Tibial nerve (tissue), 3 donors: ENCODE data around the gene KRT79.

Experiments
- POLR2A ChIP-seq, 2 donors: fragments of 450-650 bp; IDR thresholded peaks; one replicate each; pipeline ENCODE4 v1.6.1; 2017; ENCODE audit warnings: antibody characterized with exemption in 2 of 2, mild to moderate bottlenecking in 2 of 2, moderate library complexity in 2 of 2
- TF ChIP-seq, protein P1 (sequence below), 5 experiments: fragments of 200-600 bp in 3 of 5; fragments of 450-650 bp in 2 of 5; sonication (generic) in 3 of 5; IDR thresholded peaks; one replicate each; pipeline ENCODE4 v1.5.1; 2016 to 2019; ENCODE audit warnings: antibody characterized with exemption in 5 of 5, mild to moderate bottlenecking in 3 of 5, moderate library complexity in 2 of 5

DNA sequence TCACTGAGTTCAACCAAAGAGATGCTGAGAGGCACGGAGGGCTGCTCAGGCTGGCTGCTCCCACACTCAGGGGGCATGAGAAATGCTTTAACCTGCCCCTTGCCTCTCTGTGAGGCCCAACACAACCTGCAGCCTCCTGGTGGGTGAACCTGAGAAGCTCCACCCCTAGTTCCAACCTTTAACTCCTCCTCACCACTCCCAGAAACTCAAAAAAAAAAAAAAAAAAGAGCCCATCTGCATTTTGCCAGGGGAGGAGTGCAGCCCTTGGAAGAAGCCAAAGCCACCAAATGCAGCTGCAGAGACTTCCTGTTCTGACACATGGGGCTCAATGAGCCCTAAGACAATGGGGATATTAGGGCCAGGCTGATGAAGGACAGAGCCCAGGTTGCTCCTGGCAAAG is 29.1 kb downstream of the KRT79 start:
- no peak for TF ChIP-seq POLR2A (IDR thresholded peaks at IDR 0.05)
- TF ChIP-seq, protein P1, sequence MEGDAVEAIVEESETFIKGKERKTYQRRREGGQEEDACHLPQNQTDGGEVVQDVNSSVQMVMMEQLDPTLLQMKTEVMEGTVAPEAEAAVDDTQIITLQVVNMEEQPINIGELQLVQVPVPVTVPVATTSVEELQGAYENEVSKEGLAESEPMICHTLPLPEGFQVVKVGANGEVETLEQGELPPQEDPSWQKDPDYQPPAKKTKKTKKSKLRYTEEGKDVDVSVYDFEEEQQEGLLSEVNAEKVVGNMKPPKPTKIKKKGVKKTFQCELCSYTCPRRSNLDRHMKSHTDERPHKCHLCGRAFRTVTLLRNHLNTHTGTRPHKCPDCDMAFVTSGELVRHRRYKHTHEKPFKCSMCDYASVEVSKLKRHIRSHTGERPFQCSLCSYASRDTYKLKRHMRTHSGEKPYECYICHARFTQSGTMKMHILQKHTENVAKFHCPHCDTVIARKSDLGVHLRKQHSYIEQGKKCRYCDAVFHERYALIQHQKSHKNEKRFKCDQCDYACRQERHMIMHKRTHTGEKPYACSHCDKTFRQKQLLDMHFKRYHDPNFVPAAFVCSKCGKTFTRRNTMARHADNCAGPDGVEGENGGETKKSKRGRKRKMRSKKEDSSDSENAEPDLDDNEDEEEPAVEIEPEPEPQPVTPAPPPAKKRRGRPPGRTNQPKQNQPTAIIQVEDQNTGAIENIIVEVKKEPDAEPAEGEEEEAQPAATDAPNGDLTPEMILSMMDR (IDR thresholded peaks at IDR 0.05) = no peak
